HepG2 (cell line): ENCODE results near the gene NUAK2. TPM values are rescaled to one million over a fixed set of nuclear protein-coding genes. Genes with fewer than 3 reads are reported as not detected.

Source experiments
- ASH2L ChIP-seq: fragments of 300-600, 200-600 bp; sonication (generic); IDR thresholded peaks from 2 replicates; pipeline ENCODE4 v1.7.0; 2017; ENCODE audit warnings: low read depth, mild to moderate bottlenecking, moderate library complexity, mixed read lengths, low read length; ENCODE audit not compliant: insufficient read length
- FUBP1 ChIP-seq: sonication (generic); formaldehyde crosslinking; IDR thresholded peaks from 2 replicates; pipeline ENCODE4 v1.5.1; 2020; ENCODE audit warnings: missing genetic modification reagents, mild to moderate bottlenecking, borderline replicate concordance
- GATAD1 ChIP-seq: IDR thresholded peaks from 2 replicates; pipeline ENCODE4 v1.6.1; 2016; ENCODE audit warnings: missing genetic modification reagents, missing compliant biosample characterization
- HNRNPUL1 ChIP-seq: fragments of 200-400 bp; formaldehyde crosslinking; IDR thresholded peaks from 2 replicates; pipeline ENCODE4 v1.6.1; 2017; ENCODE audit warnings: low read depth, mild to moderate bottlenecking, low read length, moderate library complexity
- NR2F1 ChIP-seq, 2 experiments: fragments of 450-650 bp in 1 of 2; formaldehyde crosslinking in 1 of 2; IDR thresholded peaks; 2 replicates each; pipeline versions ENCODE4 v1.5.0 to v1.6.1; 2016 to 2020; ENCODE audit warnings: mild to moderate bottlenecking in 1 of 2, missing compliant biosample characterization in 1 of 2, missing genetic modification reagents in 1 of 2, moderate library complexity in 1 of 2
- PPARG ChIP-seq: conservative IDR thresholded peaks from 2 replicates; pipeline ENCODE4 v1.6.1; 2016; ENCODE audit warnings: missing biosample characterization, missing genetic modification reagents
- SNAPC2 ChIP-seq: sonication (generic); formaldehyde crosslinking; IDR thresholded peaks from 2 replicates; pipeline ENCODE4 v1.8.1; 2022; ENCODE audit warnings: mild to moderate bottlenecking, missing genetic modification reagents
- TBX3 ChIP-seq: fragments of 450-650 bp; IDR thresholded peaks from 2 replicates; pipeline ENCODE4 v1.6.1; 2017; ENCODE audit warnings: antibody characterized with exemption, mild to moderate bottlenecking, inconsistent platforms, borderline replicate concordance
- THAP9 ChIP-seq: sonication (generic); formaldehyde crosslinking; IDR thresholded peaks from 2 replicates; pipeline ENCODE4; 2020; ENCODE audit warnings: missing genetic modification reagents, mild to moderate bottlenecking, borderline replicate concordance
- ZBTB26 ChIP-seq: IDR thresholded peaks from 2 replicates; pipeline ENCODE4 v1.6.1; 2016; ENCODE audit warnings: missing compliant biosample characterization, missing genetic modification reagents, borderline replicate concordance
- ZBTB7B ChIP-seq: sonication (generic); formaldehyde crosslinking; IDR thresholded peaks from 2 replicates; pipeline ENCODE4 v1.4.0; 2020; ENCODE audit warnings: missing genetic modification reagents
- ZFP90 ChIP-seq: sonication (generic); formaldehyde crosslinking; IDR thresholded peaks from 2 replicates; pipeline ENCODE4 v1.8.0; 2022; ENCODE audit warnings: missing genetic modification reagents, mild to moderate bottlenecking, inconsistent platforms, borderline replicate concordance
- ZFX ChIP-seq: sonication (generic); formaldehyde crosslinking; IDR thresholded peaks from 2 replicates; pipeline ENCODE4 v1.4.0; 2020; ENCODE audit warnings: mild to moderate bottlenecking, low read depth, missing genetic modification reagents, moderate library complexity
- ZFYVE20 ChIP-seq: sonication (generic); formaldehyde crosslinking; IDR thresholded peaks from 2 replicates; pipeline ENCODE4 v1.8.0; 2023; ENCODE audit warnings: low read depth, mild to moderate bottlenecking, moderate library complexity, missing genetic modification reagents, borderline replicate concordance
- ZMYM4 ChIP-seq: sonication (generic); formaldehyde crosslinking; IDR thresholded peaks from 2 replicates; pipeline ENCODE4 v1.8.1; 2023; ENCODE audit warnings: mild to moderate bottlenecking, missing genetic modification reagents
- ZNF124 ChIP-seq: sonication (generic); formaldehyde crosslinking; IDR thresholded peaks from 2 replicates; pipeline ENCODE4 v1.4.0; 2020; ENCODE audit warnings: missing genetic modification reagents
- ZNF547 ChIP-seq: sonication (generic); formaldehyde crosslinking; IDR thresholded peaks from 2 replicates; pipeline ENCODE4 v1.5.1; 2020; ENCODE audit warnings: mild to moderate bottlenecking, missing genetic modification reagents
- polyA plus RNA-seq, 8 experiments: library from polyadenylated mRNA; depleted of rRNA in 3 of 8; stranded (reverse) in 7 of 8; unstranded in 1 of 8; fragments of >200 nt; fragmentation: Illumina TruSeq in 4 of 8; extraction: Trizol in 4 of 8; gene quantifications; 2 replicates each; pipeline versions ENCODE4 v1.2.1 to v1.2.3, GENCODE V29; 2011 to 2016; ENCODE audit warnings: low read depth in 4 of 8, missing spikeins in 1 of 8, mixed read lengths in 1 of 8; ENCODE audit not compliant: insufficient read depth in 1 of 8
- total RNA-seq, 5 experiments: library from RNA; depleted of rRNA; stranded (reverse); fragments of >200 nt; fragmentation: Illumina TruSeq; extraction: Trizol; gene quantifications; 2 replicates each; pipeline ENCODE4 v1.2.3, GENCODE V29; 2016; ENCODE audit warnings: low read depth in 1 of 5
- TF ChIP-seq, protein P1 (sequence below): sonication (generic); formaldehyde crosslinking; IDR thresholded peaks from 2 replicates; pipeline ENCODE4 v1.4.0; 2020; ENCODE audit warnings: missing genetic modification reagents
- TF ChIP-seq, protein P2 (sequence below): sonication (generic); formaldehyde crosslinking; IDR thresholded peaks from 2 replicates; pipeline ENCODE4 v1.8.0; 2022; ENCODE audit warnings: missing genetic modification reagents, mild to moderate bottlenecking, borderline replicate concordance

The NUAK2 gene
- total and polyA plus RNA-seq, 2 of the 13 experiments (the other 11 are each of a cell fraction or from before 2014, with no cell fraction given) = 0.75 to 1.1 TPM

DNA sequence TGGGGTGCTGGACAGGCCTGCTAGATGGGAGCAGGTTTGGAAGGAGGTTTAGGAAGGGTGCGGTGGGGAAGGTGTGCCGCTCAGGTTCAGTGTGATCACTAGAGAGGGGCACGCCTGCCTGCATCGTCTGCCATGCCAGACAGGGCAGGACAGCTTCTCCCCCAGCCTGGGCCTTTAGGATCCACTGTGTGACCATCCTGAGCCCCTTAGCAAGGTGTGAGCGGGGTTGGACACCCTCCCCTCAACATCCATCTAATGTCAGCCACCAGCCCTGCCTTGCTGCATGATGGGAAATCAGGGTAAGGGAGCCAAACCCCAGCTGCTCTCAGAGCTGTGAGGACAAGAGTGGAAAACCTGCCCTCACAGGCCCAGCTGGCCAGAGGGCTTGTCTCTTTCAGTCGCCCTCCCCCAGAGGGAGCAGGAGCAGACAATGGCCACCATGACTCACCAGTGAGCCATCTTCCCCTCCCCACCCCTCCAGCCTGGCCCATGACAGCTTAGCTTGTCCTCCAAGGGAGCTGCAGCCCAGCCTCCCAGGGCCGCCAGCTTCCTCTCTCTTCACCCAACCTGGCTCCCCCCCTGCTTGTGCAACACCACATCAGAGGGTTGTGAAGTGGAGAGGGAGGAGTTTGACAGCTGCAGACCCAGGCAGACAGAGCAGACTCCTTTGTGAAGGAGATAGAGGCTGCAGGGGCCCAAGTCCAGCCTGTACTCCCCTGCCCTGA lies 37.0 kb downstream of the NUAK2 start (continued):
- TF ChIP-seq, protein P1, sequence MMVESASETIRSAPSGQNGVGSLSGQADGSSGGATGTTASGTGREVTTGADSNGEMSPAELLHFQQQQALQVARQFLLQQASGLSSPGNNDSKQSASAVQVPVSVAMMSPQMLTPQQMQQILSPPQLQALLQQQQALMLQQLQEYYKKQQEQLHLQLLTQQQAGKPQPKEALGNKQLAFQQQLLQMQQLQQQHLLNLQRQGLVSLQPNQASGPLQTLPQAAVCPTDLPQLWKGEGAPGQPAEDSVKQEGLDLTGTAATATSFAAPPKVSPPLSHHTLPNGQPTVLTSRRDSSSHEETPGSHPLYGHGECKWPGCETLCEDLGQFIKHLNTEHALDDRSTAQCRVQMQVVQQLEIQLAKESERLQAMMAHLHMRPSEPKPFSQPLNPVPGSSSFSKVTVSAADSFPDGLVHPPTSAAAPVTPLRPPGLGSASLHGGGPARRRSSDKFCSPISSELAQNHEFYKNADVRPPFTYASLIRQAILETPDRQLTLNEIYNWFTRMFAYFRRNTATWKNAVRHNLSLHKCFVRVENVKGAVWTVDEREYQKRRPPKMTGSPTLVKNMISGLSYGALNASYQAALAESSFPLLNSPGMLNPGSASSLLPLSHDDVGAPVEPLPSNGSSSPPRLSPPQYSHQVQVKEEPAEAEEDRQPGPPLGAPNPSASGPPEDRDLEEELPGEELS = peak; percentile 70
- TF ChIP-seq, protein P2, sequence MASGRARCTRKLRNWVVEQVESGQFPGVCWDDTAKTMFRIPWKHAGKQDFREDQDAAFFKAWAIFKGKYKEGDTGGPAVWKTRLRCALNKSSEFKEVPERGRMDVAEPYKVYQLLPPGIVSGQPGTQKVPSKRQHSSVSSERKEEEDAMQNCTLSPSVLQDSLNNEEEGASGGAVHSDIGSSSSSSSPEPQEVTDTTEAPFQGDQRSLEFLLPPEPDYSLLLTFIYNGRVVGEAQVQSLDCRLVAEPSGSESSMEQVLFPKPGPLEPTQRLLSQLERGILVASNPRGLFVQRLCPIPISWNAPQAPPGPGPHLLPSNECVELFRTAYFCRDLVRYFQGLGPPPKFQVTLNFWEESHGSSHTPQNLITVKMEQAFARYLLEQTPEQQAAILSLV (CRISPR knock-in tag) = no peak; the same call in 1 of the 2 replicates
- no peak for TF ChIP-seq ASH2L
- no peak for TF ChIP-seq ZFP90 (CRISPR knock-in tag)
- no peak for TF ChIP-seq ZMYM4
- no peak for TF ChIP-seq PPARG
- TF ChIP-seq NR2F1 (CRISPR knock-in tag; IDR thresholded peaks at IDR 0.05) = no peak
- no peak for TF ChIP-seq ZBTB26 (CRISPR knock-in tag)
- no peak for TF ChIP-seq ZNF547 (CRISPR knock-in tag)
- no peak for TF ChIP-seq SNAPC2 (CRISPR knock-in tag)
- TF ChIP-seq HNRNPUL1 = no peak
- TF ChIP-seq ZFYVE20 = no peak
- TF ChIP-seq THAP9 = no peak; the same call in 1 of the 2 replicates
- TF ChIP-seq ZFX = peak; percentile 53
- TF ChIP-seq ZBTB7B (CRISPR knock-in tag) = 0 out of 2 replicates have a peak, but pooled peaks have one; percentile 56
- TF ChIP-seq GATAD1 (CRISPR knock-in tag) = peak; percentile 52; the same call in 1 of the 2 replicates
- 0 out of 2 replicates have a peak, but pooled peaks have one; percentile 45 for TF ChIP-seq ZNF124 (CRISPR knock-in tag)
- no peak for TF ChIP-seq TBX3
- no peak for TF ChIP-seq FUBP1 (CRISPR knock-in tag)
